ENCODE results near the gene DRGX.

Gene DRGX

DNA sequence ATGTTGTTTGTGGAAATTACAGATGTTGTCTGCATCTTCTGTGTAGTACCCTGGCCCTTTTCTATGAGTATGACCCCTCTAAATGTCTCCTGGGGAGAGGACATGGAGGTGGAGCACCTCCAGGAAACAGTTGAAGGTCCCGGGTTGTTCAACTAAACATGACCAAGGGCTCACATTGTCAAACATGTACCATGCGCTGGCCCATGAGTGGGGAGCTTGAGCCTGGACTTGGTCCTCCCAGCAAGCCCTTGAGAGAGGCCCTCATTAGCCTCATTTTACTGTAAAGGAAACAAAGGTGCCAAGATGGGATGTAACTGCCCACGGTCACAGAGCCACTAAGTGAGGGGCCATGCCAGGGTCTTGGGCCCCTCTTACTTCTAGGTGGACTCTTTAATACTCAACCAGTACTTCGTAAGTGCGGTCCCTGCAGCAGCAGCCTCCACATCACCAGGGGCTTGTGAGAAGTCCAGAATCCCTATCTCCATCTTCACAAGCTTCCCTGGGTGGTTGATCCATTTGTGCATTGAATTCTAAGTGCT is 65.7 kb downstream of the DRGX start:
- no peak overlapping the region for H3K4me3 ChIP-seq (ENCODE audit: insufficient read depth, low read depth, low read length, poor library complexity, severe bottlenecking)
- DNase-seq: no peak
- no peaks in the 10 kb centered on the region for H3K27me3 ChIP-seq (replicated peaks; ENCODE audit: control insufficient read depth, insufficient read depth, low read length, poor library complexity, severe bottlenecking)
- H3K9me3 ChIP-seq (ENCODE audit: control insufficient read depth, low read length): no peaks in the 10 kb centered on the region
- H3K4me1 ChIP-seq (ENCODE audit: control insufficient read depth, insufficient read depth, low read length, poor library complexity, severe bottlenecking): no peaks in the 10 kb centered on the region
- no peaks in the 10 kb centered on the region for H3K36me3 ChIP-seq (ENCODE audit: control insufficient read depth, insufficient read depth, low read length)
- H3K27ac ChIP-seq (ENCODE audit: insufficient read depth, low read length, poor library complexity, severe bottlenecking): no peak overlapping the region

DNA sequence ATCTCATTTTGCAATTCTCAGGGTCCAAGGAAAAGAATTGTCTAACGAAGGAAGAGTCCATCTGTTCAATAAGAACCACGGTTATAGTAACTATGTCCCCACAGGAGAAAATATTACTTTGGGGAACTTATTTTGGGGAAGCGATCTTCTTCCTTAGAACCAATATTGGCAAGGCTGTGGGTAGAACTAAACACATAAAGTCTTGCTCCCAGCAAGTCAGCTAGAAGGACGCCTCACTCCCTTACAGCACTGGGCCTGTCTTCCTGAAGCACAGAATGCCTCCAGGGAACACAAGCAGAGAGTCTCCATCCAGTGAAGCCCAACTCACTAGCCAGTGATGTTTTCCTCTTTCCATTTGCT is 66.8 kb downstream of the DRGX start:
- no peaks in the 10 kb centered on the region for H3K27me3 ChIP-seq (replicated peaks; ENCODE audit: control insufficient read depth, insufficient read depth, low read length, poor library complexity, severe bottlenecking)

DNA sequence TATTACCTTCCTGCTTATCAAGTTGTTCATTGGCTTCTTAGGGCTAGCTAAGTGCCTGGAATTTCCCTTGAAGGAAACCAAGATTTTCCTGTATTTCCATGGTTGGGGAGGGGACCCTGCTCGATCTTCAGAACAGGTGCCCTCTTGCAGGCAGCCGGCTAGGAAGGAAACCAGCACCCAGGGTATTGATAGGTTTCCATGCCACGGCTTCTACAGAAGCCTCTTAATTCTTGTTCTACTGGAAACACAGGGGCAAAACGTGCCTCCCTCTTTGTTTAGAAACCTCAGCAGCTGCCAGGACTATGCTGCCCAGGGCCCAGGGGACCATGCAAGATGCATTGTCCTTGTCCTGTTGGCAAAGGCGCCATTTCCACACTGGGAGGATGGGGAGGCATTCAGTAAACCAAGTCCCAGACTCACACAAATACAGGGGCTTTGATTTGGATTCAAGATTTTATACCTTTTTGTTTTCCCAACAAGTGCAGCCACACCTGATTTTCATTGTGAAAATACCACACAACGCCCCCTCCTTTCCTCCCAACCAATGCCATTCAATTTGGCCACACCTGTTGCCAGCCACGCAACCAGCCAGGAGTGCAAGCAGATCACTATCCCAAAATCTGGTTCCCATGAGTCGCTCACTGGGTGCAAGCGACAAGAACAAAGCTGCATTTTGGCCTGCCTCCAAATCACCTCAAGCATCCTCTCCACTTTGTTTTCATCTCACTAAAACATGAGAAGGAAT is 67.3 kb downstream of the DRGX start:
- DNase-seq: no peak
- no peaks in the 10 kb centered on the region for H3K27me3 ChIP-seq (replicated peaks; ENCODE audit: control insufficient read depth, insufficient read depth, low read length, poor library complexity, severe bottlenecking)
- no peaks in the 10 kb centered on the region for H3K9me3 ChIP-seq (ENCODE audit: control insufficient read depth, low read length)

More for the DNA sequence above, 66.8 kb downstream of the DRGX start:
- Histone ChIP-seq H3K27ac (ENCODE audit: insufficient read depth, low read length, poor library complexity, severe bottlenecking) (no peak overlapping the region), H3K9me3 (ENCODE audit: control insufficient read depth, low read length) (no peaks in the 10 kb centered on the region), H3K36me3 (ENCODE audit: control insufficient read depth, insufficient read depth, low read length) (no peaks in the 10 kb centered on the region), H3K4me3 (ENCODE audit: insufficient read depth, low read depth, low read length, poor library complexity, severe bottlenecking) (no peak overlapping the region), H3K4me1 (ENCODE audit: control insufficient read depth, insufficient read depth, low read length, poor library complexity, severe bottlenecking) (no peaks in the 10 kb centered on the region)
- DNase-seq: no peak

DNA sequence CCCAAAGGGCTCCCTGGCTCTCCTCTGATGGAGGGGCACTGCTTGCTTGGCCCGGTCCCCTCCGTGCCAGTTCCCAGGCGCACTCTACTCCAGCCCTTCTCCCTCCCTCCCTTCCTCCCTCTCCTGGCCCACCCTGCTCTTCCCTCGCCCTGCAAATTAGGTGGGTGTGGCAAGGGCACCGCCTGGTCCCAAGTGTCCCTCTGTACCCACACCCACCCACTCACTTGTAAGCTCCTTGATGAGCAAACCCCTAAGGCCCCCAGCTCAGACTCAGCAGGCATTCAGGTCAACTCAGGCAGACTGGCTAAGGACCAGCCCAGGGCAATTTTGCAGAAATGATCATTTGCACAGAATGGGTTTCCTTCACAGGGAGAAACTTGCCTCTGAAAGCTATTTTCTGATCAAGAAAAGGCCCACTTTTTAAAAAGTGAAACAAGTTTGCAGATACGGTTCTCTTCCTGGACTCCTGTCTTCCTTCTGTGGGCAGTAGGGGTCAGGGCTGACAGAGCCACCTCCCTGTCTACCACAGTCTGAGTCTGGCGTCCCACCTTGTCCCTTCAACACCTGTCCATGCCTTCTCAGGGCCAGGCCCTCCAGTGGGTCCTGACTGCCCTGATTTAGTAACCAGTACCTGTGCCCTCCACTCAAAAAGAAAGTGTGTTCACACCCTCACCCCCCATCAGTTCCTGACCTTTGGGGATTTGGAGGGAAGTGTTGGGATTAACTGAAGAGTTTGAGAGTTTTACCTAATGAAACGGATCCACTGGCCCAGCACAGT is 68.7 kb downstream of the DRGX start:
- no peak for DNase-seq
- H3K4me1 ChIP-seq (ENCODE audit: control insufficient read depth, insufficient read depth, low read length, poor library complexity, severe bottlenecking): no peaks in the 10 kb centered on the region
- no peaks in the 10 kb centered on the region for H3K9me3 ChIP-seq (ENCODE audit: control insufficient read depth, low read length)

More for the DNA sequence above, 67.3 kb downstream of the DRGX start:
- Histone ChIP-seq H3K4me3 (ENCODE audit: insufficient read depth, low read depth, low read length, poor library complexity, severe bottlenecking) (no peak overlapping the region), H3K27ac (ENCODE audit: insufficient read depth, low read length, poor library complexity, severe bottlenecking) (no peak overlapping the region), H3K36me3 (ENCODE audit: control insufficient read depth, insufficient read depth, low read length) (no peaks in the 10 kb centered on the region), H3K4me1 (ENCODE audit: control insufficient read depth, insufficient read depth, low read length, poor library complexity, severe bottlenecking) (no peaks in the 10 kb centered on the region)

DNA sequence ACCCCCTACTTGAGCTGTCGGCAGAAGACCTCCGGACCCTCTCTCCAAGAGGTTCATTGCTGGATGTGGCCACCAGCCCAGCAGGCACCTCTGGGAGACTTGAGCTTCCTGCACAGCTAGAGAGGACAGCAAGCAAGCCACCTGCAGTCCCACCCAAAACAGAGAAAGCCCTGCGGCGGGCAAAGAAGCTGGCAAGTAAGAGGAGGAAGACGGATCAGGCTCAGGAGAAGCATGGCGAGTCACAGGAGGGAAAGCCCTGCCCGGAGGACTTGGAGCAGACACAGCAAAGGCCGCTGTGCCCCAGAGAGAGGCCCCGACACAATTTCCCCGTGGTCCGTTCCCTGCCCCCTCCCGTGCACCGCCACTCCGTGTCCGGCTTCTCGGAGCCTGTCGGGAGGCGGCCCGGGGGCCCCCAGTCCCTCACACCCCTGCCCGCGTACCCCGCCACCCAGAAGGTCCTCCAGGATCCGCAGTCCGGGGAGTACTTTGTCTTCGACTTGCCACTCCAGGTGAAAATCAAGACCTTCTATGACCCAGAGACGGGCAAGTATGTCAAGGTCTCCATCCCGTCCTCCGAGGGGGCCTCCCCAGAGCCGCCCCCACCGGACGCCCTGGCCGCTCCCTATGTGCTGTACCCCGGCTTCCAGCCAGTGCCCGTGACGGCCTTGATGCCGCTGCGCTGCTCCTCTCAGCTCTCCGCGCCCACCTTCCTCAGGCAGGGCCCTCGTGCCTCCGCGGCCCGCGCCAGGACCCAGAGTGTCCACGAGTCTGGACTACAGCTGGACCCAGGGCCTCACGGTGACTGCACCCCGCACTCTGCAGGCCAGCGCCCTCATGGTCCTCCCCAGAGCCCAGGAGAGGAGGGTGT is 69.7 kb downstream of the DRGX start:
- H3K36me3 ChIP-seq (ENCODE audit: control insufficient read depth, insufficient read depth, low read length): no peaks in the 10 kb centered on the region
- H3K4me3 ChIP-seq (ENCODE audit: insufficient read depth, low read depth, low read length, poor library complexity, severe bottlenecking): no peak overlapping the region
- no peaks in the 10 kb centered on the region for H3K4me1 ChIP-seq (ENCODE audit: control insufficient read depth, insufficient read depth, low read length, poor library complexity, severe bottlenecking)
- no peaks in the 10 kb centered on the region for H3K9me3 ChIP-seq (ENCODE audit: control insufficient read depth, low read length)
- no peak overlapping the region for H3K27ac ChIP-seq (ENCODE audit: insufficient read depth, low read length, poor library complexity, severe bottlenecking)
- H3K27me3 ChIP-seq (replicated peaks; ENCODE audit: control insufficient read depth, insufficient read depth, low read length, poor library complexity, severe bottlenecking): no peaks in the 10 kb centered on the region
- DNase-seq: no peak

More for the DNA sequence above, 68.7 kb downstream of the DRGX start:
- no peaks in the 10 kb centered on the region for H3K27me3 ChIP-seq (replicated peaks; ENCODE audit: control insufficient read depth, insufficient read depth, low read length, poor library complexity, severe bottlenecking)
- H3K36me3 ChIP-seq (ENCODE audit: control insufficient read depth, insufficient read depth, low read length): no peaks in the 10 kb centered on the region
- H3K27ac ChIP-seq (ENCODE audit: insufficient read depth, low read length, poor library complexity, severe bottlenecking): no peak overlapping the region
- no peak overlapping the region for H3K4me3 ChIP-seq (ENCODE audit: insufficient read depth, low read depth, low read length, poor library complexity, severe bottlenecking)

DNA sequence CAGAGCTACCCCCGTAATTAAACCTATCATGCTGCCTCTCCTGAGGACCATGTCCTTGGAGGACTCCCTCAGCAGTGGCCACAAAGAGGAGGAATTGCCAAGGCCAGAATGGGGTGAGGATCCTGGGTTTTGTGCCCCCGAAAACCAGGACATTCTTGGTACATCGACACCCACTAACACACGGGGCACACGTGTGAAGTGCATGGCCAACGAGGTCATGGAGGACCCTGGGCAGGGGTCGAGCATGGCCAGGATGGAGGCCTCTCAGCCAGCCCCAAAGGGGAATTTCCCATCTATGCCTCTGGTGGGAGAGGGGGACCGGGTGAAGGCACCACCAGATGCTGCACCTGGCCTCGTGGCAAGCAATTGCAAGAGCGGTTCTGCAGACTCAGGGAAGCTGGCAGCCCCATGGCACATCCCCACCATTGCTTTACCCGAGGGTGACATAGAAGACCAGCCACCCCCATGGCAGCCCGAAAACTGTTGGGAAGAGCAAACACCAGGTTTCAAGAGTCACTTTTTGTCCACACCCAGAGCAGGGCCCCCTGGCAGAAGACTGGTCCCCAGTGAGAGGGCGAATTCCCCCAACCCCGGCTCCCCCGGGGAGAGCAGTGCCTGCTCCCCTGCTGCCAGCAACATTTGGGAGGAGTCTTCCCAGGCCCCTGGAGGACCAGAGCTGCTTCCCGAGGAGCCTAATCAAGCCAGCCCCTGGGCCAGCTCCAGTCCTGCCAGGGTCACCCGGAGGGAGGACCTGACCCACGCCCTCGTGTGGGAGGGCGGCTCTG is 70.6 kb downstream of the DRGX start:
- DNase-seq: no peak

DNA sequence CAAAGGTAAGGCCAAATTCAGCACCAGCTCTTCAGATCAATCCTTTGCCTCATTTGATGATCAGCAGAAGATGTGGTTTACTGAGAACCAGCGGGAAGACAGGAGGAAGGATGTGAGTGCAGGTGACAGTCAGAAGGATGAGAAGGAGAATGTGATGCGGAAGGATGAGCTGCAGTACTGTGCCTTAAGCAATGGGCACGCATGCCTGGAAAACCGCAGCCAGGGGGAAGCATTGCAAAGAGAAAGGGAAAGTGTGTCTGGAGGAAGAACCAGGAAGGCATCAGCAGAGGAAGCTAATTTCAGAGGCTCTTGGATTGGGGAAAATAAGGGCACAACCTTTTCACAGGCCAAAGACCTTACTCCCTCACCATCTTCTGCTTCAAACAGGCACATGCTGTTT is 71.2 kb downstream of the DRGX start:
- H3K9me3 ChIP-seq (ENCODE audit: control insufficient read depth, low read length): no peaks in the 10 kb centered on the region
- no peaks in the 10 kb centered on the region for H3K4me1 ChIP-seq (ENCODE audit: control insufficient read depth, insufficient read depth, low read length, poor library complexity, severe bottlenecking)
- H3K27me3 ChIP-seq (replicated peaks; ENCODE audit: control insufficient read depth, insufficient read depth, low read length, poor library complexity, severe bottlenecking): no peaks in the 10 kb centered on the region
- DNase-seq: no peak
- H3K27ac ChIP-seq (ENCODE audit: insufficient read depth, low read length, poor library complexity, severe bottlenecking): no peak overlapping the region
- no peak overlapping the region for H3K4me3 ChIP-seq (ENCODE audit: insufficient read depth, low read depth, low read length, poor library complexity, severe bottlenecking)
- no peaks in the 10 kb centered on the region for H3K36me3 ChIP-seq (ENCODE audit: control insufficient read depth, insufficient read depth, low read length)

More for the DNA sequence above, 70.6 kb downstream of the DRGX start:
- Histone ChIP-seq H3K9me3 (ENCODE audit: control insufficient read depth, low read length) (no peaks in the 10 kb centered on the region), H3K36me3 (ENCODE audit: control insufficient read depth, insufficient read depth, low read length) (no peaks in the 10 kb centered on the region), H3K4me1 (ENCODE audit: control insufficient read depth, insufficient read depth, low read length, poor library complexity, severe bottlenecking) (no peaks in the 10 kb centered on the region), H3K27me3 (replicated peaks; ENCODE audit: control insufficient read depth, insufficient read depth, low read length, poor library complexity, severe bottlenecking) (no peaks in the 10 kb centered on the region), H3K4me3 (ENCODE audit: insufficient read depth, low read depth, low read length, poor library complexity, severe bottlenecking) (no peak overlapping the region), H3K27ac (ENCODE audit: insufficient read depth, low read length, poor library complexity, severe bottlenecking) (no peak overlapping the region)

DNA sequence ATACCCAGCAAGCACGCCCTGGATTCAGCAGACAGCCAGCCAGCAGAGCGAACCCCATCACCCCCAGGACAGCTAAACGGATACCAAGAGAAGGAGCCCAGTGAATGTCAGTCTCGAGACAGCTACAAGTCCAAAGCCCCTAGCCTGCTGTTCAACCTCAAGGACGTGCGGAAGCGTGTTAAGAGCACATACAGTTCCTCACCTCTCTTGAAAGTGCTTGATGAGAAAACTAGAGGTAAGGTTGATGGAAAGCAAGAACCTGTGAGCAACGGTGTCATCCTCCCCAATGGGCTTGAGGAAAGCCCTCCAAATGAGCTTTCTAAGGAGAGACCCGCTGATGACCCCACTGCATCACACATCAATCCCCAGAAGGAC is 72.0 kb downstream of the DRGX start:
- no peaks in the 10 kb centered on the region for H3K36me3 ChIP-seq (ENCODE audit: control insufficient read depth, insufficient read depth, low read length)
- H3K4me3 ChIP-seq (ENCODE audit: insufficient read depth, low read depth, low read length, poor library complexity, severe bottlenecking): no peak overlapping the region
- H3K9me3 ChIP-seq (ENCODE audit: control insufficient read depth, low read length): no peaks in the 10 kb centered on the region
- no peaks in the 10 kb centered on the region for H3K27me3 ChIP-seq (replicated peaks; ENCODE audit: control insufficient read depth, insufficient read depth, low read length, poor library complexity, severe bottlenecking)
- no peaks in the 10 kb centered on the region for H3K4me1 ChIP-seq (ENCODE audit: control insufficient read depth, insufficient read depth, low read length, poor library complexity, severe bottlenecking)
- DNase-seq: no peak
- H3K27ac ChIP-seq (ENCODE audit: insufficient read depth, low read length, poor library complexity, severe bottlenecking): no peak overlapping the region

DNA sequence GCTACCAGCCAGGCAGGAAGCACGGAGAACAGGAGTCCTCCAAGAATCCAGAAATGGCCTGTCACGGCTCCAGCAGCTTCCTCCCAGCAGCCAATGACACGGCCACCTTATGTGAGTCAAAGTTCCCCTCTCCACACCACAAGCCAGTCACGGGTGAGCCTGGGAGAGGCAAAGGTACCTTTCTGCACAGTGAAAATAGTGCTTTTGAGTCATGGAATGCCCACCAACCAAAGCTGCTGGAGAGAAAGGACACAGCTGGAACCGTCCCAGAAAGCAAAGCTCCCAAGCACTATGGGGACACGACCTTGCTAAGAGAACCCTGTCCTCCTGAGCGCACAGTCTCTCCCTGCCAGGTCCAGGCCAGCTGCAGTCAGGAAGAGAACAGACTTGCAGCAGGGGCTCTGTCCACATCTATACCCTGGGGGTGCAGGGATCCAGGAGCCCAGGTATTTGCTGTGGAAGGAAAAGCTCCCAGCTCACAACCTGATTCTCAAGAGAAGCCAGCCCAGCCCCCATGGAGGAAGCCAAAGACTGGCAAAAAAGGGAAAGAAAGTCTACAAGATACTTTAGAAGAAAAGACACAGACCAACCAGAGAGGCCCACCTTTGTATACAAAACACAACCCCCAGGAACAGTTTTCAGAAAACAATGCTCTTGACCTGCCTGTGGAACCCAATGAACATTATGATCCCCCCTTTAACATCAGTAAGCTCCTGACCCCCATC is 72.6 kb downstream of the DRGX start:
- no peaks in the 10 kb centered on the region for H3K4me1 ChIP-seq (ENCODE audit: control insufficient read depth, insufficient read depth, low read length, poor library complexity, severe bottlenecking)
- no peak overlapping the region for H3K27ac ChIP-seq (ENCODE audit: insufficient read depth, low read length, poor library complexity, severe bottlenecking)
- H3K9me3 ChIP-seq (ENCODE audit: control insufficient read depth, low read length): no peaks in the 10 kb centered on the region
- H3K36me3 ChIP-seq (ENCODE audit: control insufficient read depth, insufficient read depth, low read length): no peaks in the 10 kb centered on the region
- no peak for DNase-seq
- H3K27me3 ChIP-seq (replicated peaks; ENCODE audit: control insufficient read depth, insufficient read depth, low read length, poor library complexity, severe bottlenecking): no peaks in the 10 kb centered on the region
- H3K4me3 ChIP-seq (ENCODE audit: insufficient read depth, low read depth, low read length, poor library complexity, severe bottlenecking): no peak overlapping the region
